ENCODE results near the gene DNAJB6.

DNAJB6 gene

DNA sequence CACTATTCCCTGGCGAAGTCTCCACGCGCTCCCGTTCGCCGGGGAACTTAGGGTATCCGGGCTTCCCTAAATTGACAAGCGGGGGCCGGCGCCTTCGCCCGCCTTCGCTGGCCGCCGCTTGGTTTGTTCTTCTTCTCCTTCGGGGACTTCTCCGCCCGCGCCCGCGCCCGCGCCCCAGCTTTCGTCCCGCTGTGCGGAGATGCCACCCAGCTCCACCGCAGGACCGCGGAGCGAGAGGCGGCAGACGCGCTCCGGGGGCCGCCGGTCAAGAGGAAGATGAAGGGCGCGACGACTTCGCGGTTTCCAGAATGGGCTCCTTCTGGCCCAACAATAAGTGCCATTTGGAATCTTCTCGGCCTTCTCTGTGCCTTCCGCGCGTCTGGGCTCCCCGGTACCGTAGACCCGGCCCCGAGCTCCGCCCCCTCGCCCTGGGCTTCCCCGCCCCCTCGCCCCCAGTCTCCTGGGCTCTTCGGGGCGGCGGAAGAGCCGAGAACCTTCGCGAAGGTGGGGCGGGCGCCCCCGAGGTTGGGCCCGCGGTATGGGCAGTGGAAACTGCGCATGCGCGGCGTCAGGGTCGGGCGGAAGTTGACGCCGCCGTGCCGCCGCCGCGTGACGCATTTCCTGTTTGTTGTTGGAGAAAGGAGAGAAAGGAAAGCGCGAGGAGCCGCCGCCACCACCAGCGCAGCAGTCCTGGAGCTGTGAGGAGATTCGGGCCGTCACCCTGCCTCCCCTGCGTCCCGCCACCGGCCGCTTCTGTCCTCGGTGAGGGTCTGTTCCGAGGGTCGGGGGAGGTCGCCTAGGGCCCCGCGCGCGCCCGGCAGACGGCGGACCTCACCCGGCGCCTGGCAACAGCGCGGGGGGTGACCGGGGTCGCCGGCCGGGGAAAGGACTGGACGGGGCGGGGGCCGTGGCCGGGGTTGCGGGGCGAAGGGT, at the start of gene DNAJB6:
Gene DNAJB6 (plus strand): TSS at position 622 of the 933 bp plus-strand sequence. CDS start 21,569 bp downstream, outside the sequence.
- peak; percentile 93 for DNase-seq

DNA sequence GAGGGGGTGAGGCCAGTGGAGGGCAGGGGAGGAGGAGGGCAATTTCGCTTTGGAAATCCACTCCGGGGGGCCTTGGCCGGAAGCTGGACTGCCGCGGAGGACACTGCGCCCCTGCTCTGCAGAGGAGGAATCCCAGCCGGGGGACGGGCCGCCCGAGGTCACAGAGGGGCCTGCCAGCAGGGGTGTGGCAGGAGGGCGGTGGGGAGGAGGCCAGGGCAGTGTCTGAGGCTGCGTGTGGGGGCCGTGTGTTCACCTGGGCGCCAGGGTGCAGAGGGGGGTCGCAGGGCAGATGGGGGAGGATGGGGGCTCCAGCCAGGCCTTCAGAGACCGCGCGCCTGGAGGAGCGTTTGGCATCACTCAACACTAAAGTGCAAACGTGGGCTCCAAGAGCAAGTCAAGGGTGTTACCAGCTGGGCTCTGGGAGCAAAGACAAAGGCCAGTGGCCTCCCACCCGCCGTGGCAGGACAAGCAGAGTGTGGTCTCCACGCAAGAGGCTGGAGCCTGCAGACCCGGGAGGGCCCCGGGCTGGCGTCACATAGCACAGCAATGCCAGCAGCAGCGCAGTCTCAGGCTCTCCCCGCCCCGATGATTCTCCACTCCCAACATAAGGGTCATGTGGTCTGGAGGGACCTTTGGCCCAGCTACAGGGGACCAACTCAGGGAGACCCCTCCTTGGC, 45.3 kb upstream of the DNAJB6 start:
- no peak for DNase-seq

DNA sequence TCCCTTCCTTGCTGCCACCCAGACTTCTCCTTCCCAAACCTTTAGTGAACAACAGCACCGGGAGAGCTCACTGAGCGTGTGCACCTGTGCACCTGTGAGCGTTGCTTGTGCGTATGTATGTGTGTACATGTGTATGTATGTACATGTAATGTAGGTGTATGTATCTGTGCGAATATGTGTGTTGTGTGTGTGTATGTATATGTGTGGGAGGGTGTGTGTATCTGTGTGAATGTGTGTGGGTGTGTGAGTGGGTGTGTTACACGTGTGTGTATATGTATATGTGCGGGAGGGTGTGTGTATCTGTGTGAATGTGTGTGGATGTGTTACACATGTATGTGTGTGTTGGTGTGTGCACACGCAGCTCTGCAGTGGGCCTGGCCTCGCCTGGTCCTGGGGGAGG, 44.5 kb upstream of the DNAJB6 start:
- no peak for DNase-seq

DNA sequence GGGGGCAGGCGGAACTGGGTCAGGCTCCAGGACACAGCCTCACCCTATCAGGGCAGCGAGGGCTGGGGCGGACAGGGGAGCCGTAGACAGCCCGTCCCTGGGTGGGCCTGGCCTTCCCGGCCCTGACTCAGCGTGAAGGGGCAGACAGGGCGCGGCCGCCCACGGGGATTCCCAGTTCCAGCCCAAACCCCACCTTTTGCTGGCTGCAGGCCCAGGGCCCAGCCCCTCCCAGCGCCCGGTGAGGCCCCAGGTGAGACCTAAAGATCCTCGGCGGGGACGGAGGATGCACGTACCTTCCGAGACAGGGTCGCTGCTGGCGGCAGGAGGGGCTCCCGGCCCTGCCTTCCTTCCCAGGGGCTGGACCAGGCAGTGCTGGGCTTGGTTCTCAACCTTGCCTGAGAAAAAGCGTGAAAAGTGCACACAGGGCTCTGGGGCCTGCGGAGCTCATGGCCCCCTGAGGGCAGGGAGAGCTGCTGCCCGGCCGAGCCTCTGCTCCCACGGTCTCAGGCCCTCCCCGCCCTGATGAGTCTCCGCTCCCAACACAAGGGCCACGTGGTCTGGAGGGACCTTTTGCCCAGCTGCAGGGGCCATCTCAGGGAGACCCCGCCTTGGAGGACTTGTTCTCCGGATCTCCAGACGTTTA, 43.9 kb upstream of the DNAJB6 start:
- DNase-seq, result no peak

DNA sequence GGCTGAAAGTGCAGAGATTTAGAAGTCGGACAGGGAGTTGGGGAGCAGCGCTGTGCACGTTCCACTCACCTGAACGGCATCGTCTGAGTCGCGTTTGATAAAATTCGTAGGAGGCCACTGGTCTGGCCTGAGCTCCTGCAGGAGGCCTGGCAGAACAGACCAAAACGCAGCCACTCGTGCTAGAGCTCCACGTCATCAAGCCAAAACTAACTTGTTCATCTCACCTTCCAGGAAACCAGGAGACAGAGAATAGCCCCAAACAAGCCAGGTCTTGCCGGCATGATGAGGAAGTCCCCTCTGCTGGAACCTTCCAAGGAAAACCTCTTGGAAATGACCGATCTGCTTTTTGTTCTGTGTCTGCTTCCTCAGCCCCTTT, 43.4 kb upstream of the DNAJB6 start:
- no peak for DNase-seq

DNA sequence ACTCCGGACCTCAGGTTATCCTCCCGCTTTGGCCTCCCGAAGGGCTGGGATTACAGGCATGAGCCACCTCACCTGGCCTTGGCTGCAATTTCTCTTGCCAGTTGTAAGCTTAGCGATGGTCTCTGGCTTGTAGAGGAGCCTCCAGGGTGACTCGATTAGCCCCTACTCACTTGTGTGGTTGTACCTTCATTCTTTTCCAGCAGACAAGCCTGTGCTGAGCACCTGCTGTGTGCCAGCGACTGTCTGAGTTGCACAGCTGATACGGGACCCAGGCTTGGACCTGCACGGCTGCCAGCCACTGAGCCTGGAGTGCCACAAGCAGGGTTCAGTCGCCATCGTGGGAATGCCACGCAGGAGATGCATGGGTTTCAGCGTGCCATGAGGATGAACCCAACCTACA, 42.0 kb upstream of the DNAJB6 start:
- DNase-seq, result no peak

DNA sequence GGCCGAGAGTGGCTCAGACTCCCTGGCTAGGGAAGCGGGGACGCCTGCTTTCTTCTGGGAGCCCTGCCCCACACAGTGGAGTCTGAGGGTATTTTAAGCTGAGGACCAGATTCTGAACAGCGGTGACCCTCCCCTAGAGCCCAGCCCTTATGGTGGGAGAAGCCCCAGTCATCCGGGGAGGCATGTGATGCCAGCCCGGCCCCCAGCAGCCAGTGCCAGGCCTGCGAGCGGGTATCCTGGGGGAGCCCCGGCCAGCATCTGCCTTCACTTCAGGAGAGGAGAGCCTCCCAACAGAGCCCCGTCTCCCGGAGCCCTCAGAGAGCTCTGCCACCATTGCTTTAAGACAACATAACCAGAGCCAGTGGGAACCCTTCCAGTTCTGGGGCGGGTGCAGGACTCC, 41.5 kb upstream of the DNAJB6 start:
- no peak for DNase-seq

DNA sequence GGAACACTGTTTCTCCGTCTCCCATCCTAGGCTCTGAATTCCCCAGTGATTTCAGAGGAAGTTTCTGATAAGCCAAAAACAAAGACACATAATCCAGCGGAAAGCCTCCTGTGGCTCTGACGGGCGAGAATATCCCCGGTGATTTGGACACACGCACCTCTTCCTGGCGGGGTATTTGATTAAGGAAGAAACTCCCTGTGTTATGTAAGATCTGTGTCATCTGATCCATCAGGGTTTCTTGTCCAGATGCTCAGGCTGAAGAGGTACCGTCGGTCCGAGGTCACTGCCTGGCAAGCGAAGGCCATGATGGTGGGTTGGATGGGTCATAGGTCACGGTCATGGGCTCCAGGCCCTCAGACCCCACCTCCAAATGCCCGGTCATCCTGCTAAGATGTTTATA, 39.6 kb upstream of the DNAJB6 start:
- DNase-seq, result no peak

DNA sequence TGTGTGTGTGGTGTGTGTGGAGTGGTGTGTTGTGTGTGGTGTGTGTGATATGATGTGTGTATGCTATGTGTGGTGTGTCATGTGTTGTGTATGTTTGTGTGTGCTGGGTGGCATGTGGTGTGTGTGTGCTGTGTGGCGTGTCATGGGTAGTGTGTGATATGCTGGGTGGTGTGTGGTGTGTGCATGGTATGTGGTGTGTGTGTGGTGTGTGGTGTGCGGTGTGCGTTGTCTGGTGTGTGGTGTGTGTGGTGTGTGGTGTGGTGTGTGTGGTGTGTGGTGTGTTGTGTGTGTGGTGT, 37.5 kb upstream of the DNAJB6 start:
- DNase-seq, result no peak

DNA sequence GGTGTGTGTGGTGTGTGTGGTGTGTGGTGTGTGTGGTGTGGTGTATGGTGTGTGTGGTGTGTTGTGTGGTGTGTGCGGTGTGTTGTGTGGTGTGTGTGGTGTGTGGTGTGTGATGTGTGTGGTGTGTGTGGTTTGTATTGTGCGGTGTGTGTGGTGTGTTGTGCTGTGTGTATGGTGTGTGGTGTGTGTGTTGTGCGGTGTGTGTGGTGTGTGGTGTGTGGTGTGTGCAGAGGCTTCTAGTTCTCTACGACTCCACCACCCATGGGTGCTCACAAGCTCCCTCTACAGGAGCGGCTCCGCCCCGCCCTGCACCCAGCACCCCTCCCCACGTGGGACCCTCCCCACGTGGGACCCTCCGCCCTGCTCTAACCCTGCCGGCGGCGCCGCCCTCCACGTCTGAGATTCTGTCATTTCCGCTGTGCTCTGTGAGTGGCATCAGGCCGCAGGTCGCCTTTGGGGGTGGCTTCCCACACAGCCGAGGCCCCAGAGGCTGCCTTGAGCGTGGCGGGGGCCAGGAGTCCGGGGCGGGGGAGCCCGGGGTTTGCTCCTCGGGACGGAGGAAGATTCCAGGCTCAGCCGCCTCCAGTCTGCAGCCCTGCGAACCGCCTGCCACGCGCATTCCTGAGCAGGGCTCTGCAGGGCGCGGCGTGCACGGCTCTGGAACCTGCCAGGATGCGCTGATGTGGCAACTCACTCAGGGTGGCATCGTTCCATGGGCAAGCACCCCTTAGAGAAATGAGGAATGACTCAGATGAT, 37.0 kb upstream of the DNAJB6 start:
- DNase-seq, result peak; percentile 22

DNA sequence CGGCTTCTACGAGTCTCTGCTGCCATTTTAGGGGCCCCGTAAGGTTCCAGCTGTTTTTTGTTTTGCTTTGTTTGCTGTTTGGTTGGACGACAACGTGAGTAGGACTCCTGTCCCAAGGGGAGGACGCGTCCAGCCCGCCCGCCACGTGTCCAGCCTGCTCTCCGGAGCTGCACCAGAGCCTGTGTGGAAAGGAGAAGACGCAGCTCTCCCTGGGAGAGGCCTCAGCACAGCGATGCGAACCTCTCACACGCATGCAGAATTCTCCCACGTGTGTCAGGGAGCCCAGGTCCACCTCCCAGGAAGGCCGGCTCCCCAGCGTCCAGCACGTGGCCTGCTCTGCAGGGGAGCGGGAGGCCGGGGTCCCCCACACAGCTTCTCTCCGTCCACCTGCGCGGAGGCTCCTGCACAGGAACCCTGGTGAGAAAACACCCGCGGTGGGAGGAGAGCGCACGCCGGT, 36.4 kb upstream of the DNAJB6 start:
- no peak for DNase-seq

DNA sequence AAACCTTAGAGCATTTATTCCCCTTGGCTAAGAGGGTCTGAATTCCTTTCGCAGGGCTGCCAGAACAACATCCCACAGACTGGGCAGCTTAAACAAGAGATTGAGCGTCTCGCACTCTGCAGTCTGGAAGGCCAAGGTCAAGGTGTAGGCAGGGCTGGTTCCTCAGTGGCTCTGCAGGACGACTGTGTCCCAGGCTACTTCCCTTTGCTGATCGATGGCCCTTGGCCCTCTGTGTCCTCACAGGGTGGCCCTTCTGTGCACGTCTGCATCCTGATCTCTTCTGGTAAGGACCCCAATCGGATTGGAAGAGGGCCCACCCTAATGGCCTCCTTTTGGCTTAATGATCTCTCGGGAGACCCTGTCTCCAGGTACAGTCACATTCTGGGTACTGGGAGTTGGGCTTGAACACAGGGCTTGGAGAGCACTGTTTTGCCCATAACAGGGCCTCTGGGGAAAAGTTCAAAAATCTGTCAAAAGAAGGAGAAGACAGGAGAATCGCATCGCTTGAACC, 35.1 kb upstream of the DNAJB6 start:
- DNase-seq, result no peak

DNA sequence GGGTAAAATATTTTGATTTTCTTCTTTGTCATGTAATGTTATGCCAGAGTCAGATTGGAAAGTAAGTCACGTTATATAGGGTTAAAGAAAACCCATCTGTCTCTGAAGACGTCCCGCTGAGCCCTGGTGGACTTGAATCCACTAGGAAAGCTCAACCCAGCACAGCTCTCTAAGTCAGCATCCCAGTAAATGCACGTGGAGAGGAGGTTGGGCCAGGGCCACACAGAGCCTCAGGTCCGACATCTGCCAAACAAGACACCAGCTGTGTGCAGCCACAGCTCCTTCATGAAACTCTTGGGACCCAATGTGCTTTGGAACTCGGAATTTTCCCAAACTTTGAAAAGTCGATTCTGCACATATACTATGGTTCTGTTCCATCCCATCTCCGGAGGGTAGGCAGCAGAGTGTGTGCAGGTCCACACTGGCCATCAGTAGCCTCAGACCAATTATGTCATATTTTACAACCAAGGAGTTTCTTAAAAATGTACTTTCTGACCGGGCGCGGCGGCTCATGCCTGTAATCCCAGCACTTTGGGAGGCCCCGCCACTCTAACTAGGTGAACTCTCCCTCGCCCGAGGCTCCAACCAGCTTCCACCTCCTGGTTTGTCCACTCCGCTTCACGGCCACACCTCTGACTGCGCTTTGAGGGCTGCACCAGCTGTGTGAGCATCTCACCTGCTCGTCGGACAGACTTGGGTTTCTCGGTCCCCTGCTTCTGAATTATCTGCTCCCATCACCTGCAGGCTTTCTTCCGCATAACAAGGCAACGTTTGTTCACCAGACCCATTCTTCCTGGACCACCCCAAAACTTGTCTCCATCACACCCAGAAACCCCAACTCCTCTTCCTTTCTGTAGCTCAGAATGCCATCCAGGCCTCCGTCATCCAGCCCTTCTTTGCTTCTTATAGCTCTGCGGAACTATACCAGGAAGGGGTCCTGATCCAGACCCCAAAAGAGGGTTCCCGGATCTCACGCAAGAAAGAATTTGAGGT, 29.7 kb upstream of the DNAJB6 start:
- DNase-seq, result no peak

DNA sequence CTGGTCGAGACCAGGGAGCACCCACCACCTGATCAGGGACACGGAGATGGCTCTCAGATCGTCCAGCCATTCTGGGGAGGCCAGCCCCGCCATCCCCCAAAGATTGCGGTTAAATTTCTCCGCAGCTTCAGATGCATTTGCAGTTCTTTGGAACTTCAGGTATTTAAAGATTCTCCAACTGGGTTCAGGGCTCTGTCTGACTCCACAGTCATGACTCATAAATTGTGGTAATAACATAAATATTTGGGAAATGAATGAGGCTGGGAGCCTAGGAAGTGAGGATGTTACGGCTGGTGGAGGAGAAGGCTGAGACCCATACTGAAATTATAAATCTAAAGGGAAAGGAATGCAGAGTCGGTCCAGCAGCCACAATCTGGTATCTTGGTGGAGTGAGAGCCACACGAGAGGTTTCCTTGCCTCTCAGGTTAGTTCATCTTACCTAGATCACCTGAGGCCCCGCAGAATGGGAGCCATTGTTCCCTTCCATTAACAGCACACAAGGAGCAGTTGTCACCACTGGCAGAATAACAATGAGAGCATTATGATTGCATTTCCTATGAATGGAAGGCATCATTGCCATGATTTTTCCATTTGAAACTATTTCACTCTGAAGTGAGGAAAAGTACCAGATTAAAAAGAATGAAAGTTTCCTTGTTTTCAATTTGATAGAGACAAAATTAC, 26.7 kb upstream of the DNAJB6 start:
- no peak for DNase-seq

DNA sequence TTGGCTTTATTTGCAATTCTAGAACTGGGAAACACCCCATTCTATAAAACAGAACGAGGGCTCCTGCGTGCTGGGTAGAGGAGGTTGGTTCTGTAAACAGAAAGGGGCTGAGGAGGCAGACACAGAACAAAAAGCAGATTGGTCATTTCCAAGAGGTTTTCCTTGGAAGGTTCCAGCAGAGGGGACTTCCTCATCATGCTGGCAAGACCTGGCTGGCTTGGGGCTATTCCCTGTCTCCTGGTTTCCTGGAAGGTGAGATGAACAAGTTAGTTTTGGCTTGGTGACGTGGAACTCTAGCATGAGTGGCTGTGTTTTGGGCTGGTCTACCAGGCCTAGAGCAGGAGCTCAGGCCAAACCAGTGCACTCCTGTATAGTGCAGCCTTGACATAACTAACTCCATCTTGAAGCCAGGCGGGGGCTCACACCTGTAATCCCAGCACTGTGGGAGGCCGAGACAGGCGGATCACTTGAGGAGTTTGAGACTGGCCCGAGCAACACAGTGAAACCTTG, 26.1 kb upstream of the DNAJB6 start:
- no peak for DNase-seq

DNA sequence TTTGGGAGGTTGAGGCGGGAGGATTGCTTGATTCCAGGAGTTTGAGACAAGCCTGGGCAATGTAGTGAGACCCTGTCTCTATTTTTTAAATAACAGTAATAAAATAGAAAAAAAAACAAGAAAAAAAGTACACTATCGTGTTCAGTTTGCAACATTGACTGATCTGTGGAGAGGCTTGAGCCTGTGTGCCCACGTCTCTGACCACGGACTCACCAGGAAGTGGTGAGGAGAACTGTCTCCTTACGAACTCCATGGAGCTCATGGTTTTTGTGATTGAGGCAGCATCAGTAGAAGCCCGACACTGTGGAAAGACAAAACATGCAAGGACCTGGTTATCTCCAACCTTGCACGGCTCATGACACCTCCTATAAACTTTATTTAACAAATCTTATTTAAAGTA, 23.9 kb upstream of the DNAJB6 start:
- DNase-seq, result no peak

DNA sequence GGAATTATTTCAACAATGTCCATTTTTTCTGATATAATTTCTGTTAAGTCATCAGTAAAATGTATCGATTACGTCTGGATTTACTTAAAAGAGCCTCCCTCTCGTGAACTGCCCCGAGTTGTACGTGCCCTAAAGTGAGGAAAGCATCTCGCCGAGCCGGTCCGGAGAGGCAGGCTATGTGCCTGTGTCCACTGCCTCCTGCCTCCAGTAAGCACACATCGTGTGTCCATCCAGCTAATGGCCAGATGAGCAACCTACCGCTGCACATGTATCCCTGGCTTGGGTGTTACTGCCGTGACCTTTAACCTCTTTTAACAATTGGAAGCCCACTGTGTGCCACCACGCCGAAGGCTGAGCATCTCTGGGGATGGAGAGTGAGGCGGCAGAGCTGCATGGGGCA, 23.2 kb upstream of the DNAJB6 start:
- DNase-seq, result no peak

DNA sequence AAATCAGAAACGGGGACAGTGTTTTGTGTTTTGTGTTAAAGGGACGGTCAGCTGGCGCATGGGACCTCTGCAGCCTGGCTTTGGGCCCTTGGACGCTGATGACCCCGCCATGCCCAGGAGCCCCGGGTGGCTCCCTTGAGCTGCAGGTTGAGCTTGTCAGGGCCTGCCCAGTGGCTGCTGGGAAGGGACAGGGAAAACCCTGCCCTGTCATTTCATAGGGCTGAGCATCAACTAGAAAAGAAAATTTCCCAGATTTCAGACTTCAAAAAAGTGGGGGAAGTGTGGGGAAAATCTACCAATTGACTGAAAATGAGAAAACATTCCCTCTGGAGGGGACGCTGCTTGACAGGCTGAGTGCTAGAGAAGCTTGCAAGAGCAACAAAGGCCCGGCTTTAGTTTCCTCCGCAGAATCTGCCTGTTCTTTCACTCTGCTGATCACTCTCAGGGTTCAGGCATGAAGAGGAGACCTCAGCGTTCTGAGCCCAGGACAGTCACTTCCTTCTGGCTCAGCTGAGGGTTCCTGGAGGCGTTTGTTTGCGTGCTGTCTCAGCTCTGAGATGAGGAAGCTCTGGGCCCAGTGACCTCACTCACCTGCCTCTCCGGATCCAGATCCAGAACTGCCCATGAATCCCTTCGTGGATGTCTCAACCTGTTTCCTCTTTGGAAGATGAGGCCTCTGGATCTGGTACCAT, 18.6 kb upstream of the DNAJB6 start:
- peak; percentile 28 for DNase-seq

DNA sequence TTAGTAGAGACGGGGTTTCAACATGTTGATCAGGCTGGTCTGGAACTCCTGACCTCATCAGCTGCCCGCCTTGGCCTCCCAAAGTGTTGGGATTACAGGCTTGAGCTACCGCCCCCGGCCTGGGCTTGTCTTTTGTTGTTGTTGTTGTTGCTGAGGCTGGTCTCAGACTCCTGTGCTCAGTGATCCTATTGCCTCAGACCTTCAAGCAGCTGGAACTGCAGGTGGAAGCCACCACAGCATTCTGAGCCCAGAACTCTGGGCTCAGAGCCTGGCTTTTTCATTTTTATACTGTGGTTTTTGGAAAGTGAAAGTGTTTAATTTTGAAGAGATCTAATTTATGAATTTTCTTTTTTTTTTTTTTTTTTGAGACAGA, 16.2 kb upstream of the DNAJB6 start:
- DNase-seq, result no peak

DNA sequence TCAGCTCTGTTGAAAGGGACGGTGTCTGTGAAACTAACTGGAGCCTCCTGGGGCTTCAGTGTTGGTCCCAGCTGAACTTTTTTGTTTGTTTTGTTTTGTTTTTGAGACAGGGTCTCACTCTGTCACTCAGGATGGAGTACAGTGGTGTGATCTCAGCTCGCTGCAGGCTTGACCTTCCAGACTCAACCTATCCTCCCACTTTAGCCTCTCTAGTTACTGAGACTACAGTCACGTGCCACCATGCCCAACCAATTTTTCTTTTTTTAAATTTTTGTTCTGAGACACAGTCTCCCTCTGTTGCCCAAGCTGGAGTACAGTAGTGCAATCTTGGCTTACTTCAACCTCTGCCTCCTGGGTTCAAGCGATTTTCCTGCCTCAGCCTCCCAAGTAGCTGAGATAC, 13.4 kb upstream of the DNAJB6 start:
- DNase-seq, result no peak

Data from hematopoietic multipotent progenitor cell treated with erythropoietin and hydrocortisone succinate and interleukin-3 and kit ligand, for 8 days (in vitro differentiated cells).